Type B pancreatic cell (in vitro differentiated cells): ENCODE measurements around the gene L3MBTL4. TPM values are rescaled to one million over a fixed set of nuclear protein-coding genes. Genes with fewer than 3 reads are reported as not detected.
A peak's percentile ranks its signal among the peaks of the same experiment; 100 is the strongest.

Source experiments
- DNase-seq: peaks from one replicate; pipeline ENCODE4 v3.0.0; 2021; ENCODE audit warnings: mixed read lengths; ENCODE audit not compliant: unreplicated experiment; ENCODE audit errors: extremely low spot score
- H3K27ac Mint-ChIP-seq: 2 replicates; pipeline ENCODE4 v1.8.0; 2021; ENCODE audit warnings: mild to moderate bottlenecking, mixed read lengths
- H3K27me3 Mint-ChIP-seq: 2 replicates; pipeline ENCODE4 v1.8.0; 2021; ENCODE audit warnings: mixed read lengths
- H3K36me3 Mint-ChIP-seq: 2 replicates; pipeline ENCODE4 v1.8.0; 2021; ENCODE audit warnings: mixed read lengths
- H3K4me1 Mint-ChIP-seq: one replicate; pipeline ENCODE4 v1.8.0; 2021; ENCODE audit warnings: mixed read lengths; ENCODE audit not compliant: unreplicated experiment
- H3K4me3 Mint-ChIP-seq: 2 replicates; pipeline ENCODE4 v1.8.0; 2021; ENCODE audit warnings: mild to moderate bottlenecking, mixed read lengths
- H3K9me3 Mint-ChIP-seq: 2 replicates; pipeline ENCODE4 v1.8.0; 2021; ENCODE audit warnings: mixed read lengths
- total RNA-seq: library from RNA; stranded (reverse); gene quantifications from 2 replicates; pipeline ENCODE4 v1.2.1, GENCODE V29; 2021; ENCODE audit warnings: low replicate concordance
- TF ChIP-seq, protein P1 (sequence below): fragments of 200-600 bp; sonication (generic); conservative IDR thresholded peaks from 2 replicates; pipeline ENCODE4 v1.5.0; 2021; ENCODE audit warnings: antibody characterized with exemption, mild to moderate bottlenecking

The L3MBTL4 gene
- total RNA-seq, 1 donor from 2014 or later, result 2.2 TPM

DNA sequence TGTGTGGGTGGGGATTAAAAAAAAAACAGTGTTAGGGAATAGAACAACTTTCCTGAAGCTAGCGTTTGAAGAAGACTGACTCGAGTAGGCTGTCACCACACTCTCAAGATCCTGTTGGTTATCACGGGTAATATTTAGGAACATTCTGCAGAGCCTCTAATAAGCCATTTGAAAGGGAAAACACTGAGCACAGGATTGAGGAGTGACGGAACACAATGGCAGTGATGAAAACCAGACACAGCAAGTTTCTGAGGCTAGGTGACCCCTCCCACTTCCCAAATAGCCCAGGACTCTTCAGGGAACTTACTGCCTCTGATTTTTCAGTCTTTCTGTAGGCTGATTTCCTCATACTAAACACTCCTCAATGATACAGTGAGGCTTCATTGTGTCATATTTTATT is 431.2 kb downstream of the L3MBTL4 start:
- TF ChIP-seq, protein P1, sequence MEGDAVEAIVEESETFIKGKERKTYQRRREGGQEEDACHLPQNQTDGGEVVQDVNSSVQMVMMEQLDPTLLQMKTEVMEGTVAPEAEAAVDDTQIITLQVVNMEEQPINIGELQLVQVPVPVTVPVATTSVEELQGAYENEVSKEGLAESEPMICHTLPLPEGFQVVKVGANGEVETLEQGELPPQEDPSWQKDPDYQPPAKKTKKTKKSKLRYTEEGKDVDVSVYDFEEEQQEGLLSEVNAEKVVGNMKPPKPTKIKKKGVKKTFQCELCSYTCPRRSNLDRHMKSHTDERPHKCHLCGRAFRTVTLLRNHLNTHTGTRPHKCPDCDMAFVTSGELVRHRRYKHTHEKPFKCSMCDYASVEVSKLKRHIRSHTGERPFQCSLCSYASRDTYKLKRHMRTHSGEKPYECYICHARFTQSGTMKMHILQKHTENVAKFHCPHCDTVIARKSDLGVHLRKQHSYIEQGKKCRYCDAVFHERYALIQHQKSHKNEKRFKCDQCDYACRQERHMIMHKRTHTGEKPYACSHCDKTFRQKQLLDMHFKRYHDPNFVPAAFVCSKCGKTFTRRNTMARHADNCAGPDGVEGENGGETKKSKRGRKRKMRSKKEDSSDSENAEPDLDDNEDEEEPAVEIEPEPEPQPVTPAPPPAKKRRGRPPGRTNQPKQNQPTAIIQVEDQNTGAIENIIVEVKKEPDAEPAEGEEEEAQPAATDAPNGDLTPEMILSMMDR, result no peak
- H3K4me1 Mint-ChIP-seq, result peaks cover 16% of the 10 kb centered on the region
- no peaks in the 10 kb centered on the region for H3K36me3 Mint-ChIP-seq
- DNase-seq, result peak; percentile 18
- H3K27ac Mint-ChIP-seq, result no peak overlapping the region
- no peaks in the 10 kb centered on the region for H3K9me3 Mint-ChIP-seq
- peaks cover 8% of the 10 kb centered on the region for H3K27me3 Mint-ChIP-seq
- no peak overlapping the region for H3K4me3 Mint-ChIP-seq

DNA sequence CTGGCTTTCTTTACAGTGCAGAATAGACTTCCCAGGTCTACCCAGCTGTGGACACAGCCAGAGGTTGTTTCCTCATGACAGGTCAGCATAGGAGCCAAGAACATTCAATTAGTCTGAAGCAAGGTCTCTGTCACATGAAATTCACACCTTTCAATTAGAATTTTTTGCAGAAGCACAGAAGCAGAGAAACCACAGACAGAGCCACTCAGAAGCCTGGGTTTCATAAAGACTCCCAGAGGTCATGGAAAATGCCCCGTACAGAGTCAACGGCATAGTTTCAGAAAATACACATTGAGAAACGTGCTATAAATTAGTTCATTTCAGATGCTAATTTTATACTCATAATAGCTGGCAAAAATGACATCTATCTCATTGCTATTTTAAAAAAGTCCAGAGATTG is 432.4 kb downstream of the L3MBTL4 start:
- TF ChIP-seq, protein P1, result no peak
- Mint-ChIP-seq H3K36me3 (no peaks in the 10 kb centered on the region), H3K4me3 (no peak overlapping the region), H3K4me1 (peaks cover 16% of the 10 kb centered on the region), H3K27ac (no peak overlapping the region), H3K9me3 (no peaks in the 10 kb centered on the region), H3K27me3 (peaks cover 11% of the 10 kb centered on the region)
- no peak for DNase-seq

DNA sequence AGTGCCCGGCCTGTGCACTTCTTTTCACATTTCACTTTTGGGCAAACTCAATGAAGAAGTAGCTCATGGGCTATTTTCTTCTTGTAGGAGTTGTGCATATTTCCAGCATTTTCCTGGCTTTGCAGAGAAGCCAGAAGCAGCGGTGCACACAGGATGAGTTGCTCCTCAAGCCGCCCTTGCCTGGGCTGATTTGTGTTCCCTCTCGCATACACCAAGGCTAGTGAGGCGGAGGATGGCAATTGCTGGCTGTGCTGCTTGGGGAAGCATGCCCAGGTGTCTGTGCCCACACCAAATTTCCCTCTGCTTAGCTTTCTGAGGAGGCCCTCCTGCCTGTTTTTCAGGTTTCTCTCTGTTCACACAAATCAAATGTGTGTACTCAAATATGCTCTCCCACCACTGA is 434.0 kb downstream of the L3MBTL4 start:
- H3K4me1 Mint-ChIP-seq, result peaks cover 8% of the 10 kb centered on the region
- H3K4me3 Mint-ChIP-seq, result no peak overlapping the region
- no peak overlapping the region for H3K27ac Mint-ChIP-seq
- peaks cover 14% of the 10 kb centered on the region for H3K27me3 Mint-ChIP-seq
- no peaks in the 10 kb centered on the region for H3K36me3 Mint-ChIP-seq
- DNase-seq, result peak; percentile 50
- H3K9me3 Mint-ChIP-seq, result no peaks in the 10 kb centered on the region
- TF ChIP-seq, protein P1, result no peak

DNA sequence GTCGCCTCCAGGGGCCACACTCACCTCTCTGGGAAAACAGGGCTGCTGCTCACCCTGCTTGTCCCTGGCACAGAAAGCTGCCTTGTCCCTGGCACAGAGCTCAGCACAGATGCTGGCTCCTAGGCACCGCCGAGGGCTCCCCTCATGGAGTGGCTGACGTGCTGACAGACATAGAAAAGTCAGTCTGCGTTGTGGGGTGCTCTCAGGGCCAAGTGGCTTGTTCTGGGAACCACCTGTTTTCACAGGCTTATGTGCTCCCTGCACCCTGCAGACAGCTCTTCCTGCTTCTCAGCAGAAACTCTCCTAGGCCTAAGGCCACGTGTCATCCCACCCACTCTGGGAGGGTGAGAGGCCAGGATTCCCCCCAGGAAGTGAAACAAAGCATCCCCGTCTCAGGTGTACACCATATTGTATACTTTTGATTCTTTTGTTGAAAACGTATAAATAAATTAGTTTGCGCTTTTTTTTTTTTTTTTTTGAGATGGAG is 434.7 kb downstream of the L3MBTL4 start:
- H3K4me1 Mint-ChIP-seq, result peaks cover 8% of the 10 kb centered on the region
- peak; percentile 20 for DNase-seq
- TF ChIP-seq, protein P1, result no peak
- H3K4me3 Mint-ChIP-seq, result no peak overlapping the region
- H3K9me3 Mint-ChIP-seq, result no peaks in the 10 kb centered on the region
- no peaks in the 10 kb centered on the region for H3K36me3 Mint-ChIP-seq
- peaks cover 17% of the 10 kb centered on the region for H3K27me3 Mint-ChIP-seq
- H3K27ac Mint-ChIP-seq, result no peak overlapping the region

DNA sequence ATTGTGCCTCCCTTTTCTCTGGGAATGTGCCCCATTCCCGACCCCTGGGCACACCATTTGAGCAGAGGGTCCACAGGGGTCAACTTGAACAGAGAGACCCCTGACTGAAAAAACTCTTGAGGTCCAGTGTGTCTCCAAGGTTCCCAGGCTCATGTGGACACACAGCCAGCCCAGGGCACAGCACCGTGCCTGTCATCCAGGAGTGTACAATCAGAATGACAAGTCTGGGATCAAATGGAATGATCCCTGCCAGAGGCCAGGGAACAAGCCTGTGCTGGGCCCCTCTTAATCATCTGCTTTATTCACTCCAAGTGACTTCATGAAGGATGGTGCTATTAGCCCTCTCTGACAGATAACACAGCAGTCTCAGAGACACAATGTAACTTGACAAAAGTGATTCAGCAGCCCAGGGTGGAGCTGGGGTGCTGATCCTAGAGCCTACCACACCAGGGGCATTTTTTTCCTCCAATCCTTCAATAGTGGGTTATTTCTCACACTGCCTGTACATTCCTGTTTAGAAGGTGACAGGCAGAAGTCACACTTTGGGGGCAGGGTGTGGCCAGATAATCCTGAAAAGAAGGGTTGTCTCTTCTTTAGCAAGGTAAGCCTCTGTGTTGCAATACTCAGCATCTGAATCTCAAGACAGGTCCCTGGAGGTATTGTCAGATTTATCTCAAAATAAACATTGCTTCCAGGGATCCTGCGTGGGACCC is 435.4 kb downstream of the L3MBTL4 start:
- TF ChIP-seq, protein P1, result no peak
- Mint-ChIP-seq H3K27ac (no peak overlapping the region), H3K4me1 (peaks cover 8% of the 10 kb centered on the region), H3K4me3 (no peak overlapping the region), H3K27me3 (peaks cover 22% of the 10 kb centered on the region), H3K36me3 (no peaks in the 10 kb centered on the region), H3K9me3 (no peaks in the 10 kb centered on the region)
- no peak for DNase-seq
